ENCODE results near the gene LGR4.

Gene LGR4

DNA sequence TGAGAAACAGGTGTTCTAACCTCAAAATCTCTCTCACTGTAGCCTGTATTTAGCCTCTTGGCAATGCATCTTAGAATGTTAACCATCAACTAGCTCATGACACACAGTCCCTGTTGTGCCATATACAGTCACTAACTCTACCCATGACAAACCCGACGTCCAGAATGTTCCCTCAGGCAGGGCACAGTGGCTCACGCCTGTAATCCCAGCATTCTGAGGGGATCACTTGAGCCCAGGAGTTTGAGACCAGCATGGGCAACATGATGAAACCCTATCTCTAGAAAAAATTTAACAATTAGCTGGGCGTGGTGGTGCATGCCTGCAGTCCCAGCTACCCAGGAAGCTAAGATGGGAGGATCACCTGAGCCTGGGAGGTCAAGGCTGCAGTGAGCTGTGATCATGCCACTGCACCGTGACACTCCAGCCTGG is 91.3 kb downstream of the LGR4 start:
- DNase-seq (ENCODE audit: low read depth in 2 of 2): no peak

- DNase-seq (ENCODE audit: low read depth in 2 of 2): no peak
These were observed 91.8 kb downstream of the LGR4 start for GRCh38 chr11:27380771-27381170.

- no peak for DNase-seq (ENCODE audit: low read depth in 2 of 2)
These were observed 93.1 kb downstream of the LGR4 start for GRCh38 chr11:27379449-27379848.

DNA sequence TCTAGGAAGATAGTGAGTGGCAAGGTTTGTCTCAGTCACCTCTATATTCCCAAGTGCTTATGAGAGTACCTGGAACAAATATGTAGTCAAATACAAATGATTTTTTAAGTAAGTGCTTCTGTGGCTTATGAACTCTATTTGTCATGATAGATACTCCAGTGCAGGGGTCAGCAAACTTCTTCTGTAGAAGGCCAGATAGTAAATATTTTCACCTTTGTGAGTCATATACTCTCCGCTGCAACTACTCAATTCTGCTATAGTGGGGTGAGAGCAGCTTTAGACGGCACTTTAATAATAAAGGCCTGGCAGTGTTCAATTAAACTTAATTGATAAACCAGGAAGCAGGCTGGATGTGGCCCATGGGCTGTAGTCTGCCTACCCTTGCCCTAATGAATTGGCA is 97.2 kb downstream of the LGR4 start:
- no peak for DNase-seq (ENCODE audit: low read depth in 2 of 2)

- no peak for DNase-seq (ENCODE audit: low read depth in 2 of 2)
These were observed 98.6 kb downstream of the LGR4 start for GRCh38 chr11:27373856-27374602.

DNA sequence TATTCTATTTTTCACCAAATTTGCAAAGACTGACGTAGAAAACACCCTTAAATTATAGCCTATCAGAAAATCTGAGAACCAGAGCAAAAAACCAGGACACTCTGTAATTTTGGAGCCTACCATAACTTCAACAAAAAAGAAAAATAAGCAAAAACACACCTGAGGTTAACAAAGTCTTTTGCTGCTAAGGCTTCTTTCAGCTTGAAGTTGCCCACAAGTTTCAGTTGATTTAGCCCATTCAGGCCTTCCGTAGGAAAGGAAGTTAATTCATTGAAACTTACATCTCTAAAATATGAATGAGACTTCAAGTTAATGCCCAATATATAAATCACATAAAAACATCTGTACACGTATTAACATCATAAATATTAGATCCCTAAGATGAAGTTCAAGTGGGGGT is 99.2 kb downstream of the LGR4 start:
- no peak for DNase-seq (ENCODE audit: low read depth in 2 of 2)

GRCh38 chr11:27372164-27372563 is 100.4 kb downstream of the LGR4 start:
- no peak for DNase-seq (ENCODE audit: low read depth in 2 of 2)

- DNase-seq (ENCODE audit: low read depth in 2 of 2): no peak
These were observed 101.1 kb downstream of the LGR4 start for GRCh38 chr11:27371489-27371888.

GRCh38 chr11:27370374-27370773 is 102.2 kb downstream of the LGR4 start:
- DNase-seq (ENCODE audit: low read depth in 2 of 2): no peak

GRCh38 chr11:27367881-27368280 is 104.7 kb downstream of the LGR4 start:
- DNase-seq (ENCODE audit: low read depth in 2 of 2): no peak

GRCh38 chr11:27363576-27364117 is 108.9 kb downstream of the LGR4 start:
- DNase-seq (ENCODE audit: low read depth in 2 of 2): no peak

DNA sequence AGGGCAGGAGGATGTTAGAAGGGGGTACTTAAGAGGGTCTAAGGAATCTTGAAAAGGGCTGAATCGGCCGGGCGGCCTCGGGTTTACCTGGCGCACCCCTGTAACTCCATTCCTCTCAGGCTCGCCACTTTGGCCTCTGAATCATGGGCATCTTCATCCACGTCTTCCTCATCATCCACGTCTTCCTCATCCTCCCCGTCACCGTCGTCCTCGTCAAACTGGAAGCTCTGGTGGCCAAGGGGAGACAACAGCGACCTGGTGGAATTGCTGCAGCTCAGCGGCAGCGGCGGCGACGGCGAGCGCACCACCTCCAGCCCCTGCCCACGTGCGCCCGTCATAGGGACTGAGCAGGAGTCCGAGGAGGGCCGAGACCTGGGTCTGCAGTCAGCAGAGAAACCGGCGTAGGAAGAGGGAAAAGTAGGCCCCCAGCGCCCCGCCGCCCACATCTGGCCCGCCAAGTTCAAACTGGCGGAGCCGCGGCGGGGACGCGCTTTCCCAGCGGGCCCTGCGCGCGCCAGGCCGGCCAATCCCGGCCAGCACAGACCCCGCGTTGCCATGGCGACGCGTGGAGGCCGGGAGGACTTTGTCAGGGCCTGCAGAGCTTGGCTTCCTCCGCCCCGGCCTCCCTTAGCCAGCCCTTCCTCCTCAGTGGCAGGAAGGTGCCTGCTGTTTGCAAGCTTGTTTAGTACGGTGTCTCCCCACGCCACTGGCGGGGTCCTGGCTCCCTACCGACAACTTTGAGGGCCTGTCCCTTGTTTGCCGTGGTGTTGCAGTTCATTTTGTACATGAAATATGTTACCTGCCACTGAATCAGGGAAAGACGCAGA is 109.6 kb downstream of the LGR4 start, which contains the start of gene CCDC34:
TSS of gene CCDC34 (minus strand) at position 467 of the 827 bp plus-strand sequence. CDS start at position 446, 21 bp downstream.
- peak; percentile 69 to 80 for DNase-seq (ENCODE audit: low read depth in 2 of 2)

GRCh38 chr11:27361649-27362431 is 110.8 kb downstream of the LGR4 start:
- DNase-seq (ENCODE audit: low read depth in 2 of 2): no peak

DNA sequence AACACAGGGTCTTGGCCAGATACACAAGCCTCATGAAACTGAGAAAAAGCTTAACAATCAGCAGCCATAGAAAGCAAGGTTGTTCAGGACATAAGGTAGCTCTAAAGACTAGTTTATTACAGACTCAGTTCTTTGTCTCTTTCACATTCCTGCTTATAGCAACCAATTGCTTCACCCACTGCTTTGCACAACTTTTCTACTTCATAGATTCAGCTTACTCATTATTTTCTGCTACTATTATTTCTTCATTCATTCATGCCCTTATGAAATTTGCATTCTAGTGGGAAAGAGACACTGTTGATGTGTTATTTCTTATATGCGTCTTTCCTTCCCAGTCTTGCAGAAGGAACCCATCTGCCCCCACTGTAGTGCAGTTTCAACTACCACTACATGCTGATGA is 114.3 kb downstream of the LGR4 start:
- no peak for DNase-seq (ENCODE audit: low read depth in 2 of 2)

DNA sequence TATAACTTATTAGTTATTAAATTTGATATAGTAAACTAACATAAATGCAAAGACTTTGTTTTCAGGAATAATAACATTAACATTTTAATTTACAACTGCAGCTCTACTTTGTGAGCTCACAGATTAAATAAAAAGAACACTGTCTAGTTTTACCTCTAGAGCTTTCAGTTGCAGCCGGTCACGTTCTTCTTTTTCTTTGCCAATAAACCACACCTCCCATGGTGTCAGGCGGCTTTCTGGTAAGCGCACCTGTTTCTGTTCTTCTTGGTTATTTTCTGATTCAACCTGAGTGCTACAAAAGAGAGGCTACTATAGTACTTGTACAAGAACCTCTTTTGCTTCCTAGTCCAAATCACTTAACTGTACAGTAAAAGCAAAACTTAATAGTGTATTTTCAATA is 115.3 kb downstream of the LGR4 start:
- no peak for DNase-seq (ENCODE audit: low read depth in 2 of 2)

DNA sequence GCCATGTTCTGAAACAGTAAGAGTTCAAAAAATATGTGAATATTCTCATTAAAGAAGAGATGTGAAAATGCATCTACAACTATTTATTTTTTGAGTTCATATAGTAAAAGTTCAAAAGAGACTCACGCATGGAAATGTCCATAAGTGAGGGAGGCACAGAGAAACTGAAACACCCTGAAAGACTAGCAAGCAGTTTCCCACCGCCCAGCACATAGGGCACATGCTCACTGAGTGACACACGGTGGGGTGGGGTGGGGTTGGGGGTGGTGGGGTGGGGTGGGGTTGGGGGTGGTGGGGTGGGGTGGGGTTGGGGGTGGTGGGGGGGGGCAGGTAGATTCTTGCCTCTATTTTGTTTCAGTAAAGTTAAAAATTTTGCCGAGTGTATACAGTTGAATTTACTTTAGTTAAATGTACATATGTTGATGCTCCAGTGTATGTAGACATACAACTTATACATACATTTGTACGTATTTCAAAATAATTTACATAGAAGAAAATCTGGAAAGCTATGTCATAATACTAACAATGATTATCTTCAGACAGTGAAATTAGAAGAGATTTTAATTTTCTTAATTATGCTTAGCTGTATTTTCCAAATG is 115.9 kb downstream of the LGR4 start:
- DNase-seq (ENCODE audit: low read depth in 2 of 2): no peak

DNA sequence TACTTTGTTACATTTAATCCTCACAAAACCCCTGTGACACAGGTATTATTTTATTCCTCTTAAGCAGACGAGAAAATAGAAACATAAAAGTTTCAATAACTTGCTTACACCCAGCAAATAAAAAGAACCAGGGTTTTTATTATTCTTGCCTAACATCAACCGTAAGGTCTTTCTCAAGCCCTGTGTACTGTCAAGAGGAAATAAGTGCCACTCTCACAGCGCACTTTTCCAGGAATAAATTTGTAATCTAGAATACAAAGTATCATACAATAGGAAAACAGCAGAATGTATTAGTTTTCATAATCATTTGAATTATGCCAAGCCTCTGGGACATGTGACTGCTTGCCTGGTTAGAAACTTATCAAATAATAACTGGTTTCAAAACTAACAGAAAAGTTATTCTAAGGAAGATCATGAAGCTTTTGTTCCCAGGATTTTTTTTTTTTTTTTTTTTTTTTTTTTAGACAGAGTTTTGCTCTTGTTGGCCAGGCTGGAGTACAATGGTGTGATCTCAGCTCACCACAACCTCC is 117.0 kb downstream of the LGR4 start:
- DNase-seq (ENCODE audit: low read depth in 2 of 2): no peak

- DNase-seq (ENCODE audit: low read depth in 2 of 2): no peak
These were observed 118.1 kb downstream of the LGR4 start for GRCh38 chr11:27354359-27354965.

GRCh38 chr11:27353593-27354358 is 118.8 kb downstream of the LGR4 start:
- DNase-seq (ENCODE audit: low read depth in 2 of 2): no peak

- no peak for DNase-seq (ENCODE audit: low read depth in 2 of 2)
These were observed 119.8 kb downstream of the LGR4 start for GRCh38 chr11:27352781-27353180.

All from stimulated activated CD4-positive, alpha-beta T cell treated with anti-CD3 and anti-CD28 coated beads, Interleukin-12 subunit alpha, Interleukin-12 subunit beta, amount 100 ng/mL, for 24 hours (primary cell).